DMS 273 treated with DMSO at 0.1 percent for 48 hours (cell line): ENCODE data around the gene CEP112.

ENCODE experiments used
- DNase-seq: peaks from one replicate; lab custom pipeline; 2025; lab: John Stamatoyannopoulos, UW

The CEP112 gene

GRCh38 chr17:66211047-66211810 lies 19.3 kb upstream of the CEP112 start:
- no peak for DNase-seq

- no peak for DNase-seq
Observed at GRCh38 chr17:66210208-66210574, 18.3 kb upstream of the CEP112 start.

GRCh38 chr17:66207936-66208335 lies 16.0 kb upstream of the CEP112 start:
- DNase-seq, result no peak

- no peak for DNase-seq
Observed at GRCh38 chr17:66203274-66204015, 11.5 kb upstream of the CEP112 start.

- peak; percentile 47 for DNase-seq
Observed at GRCh38 chr17:66200685-66201092, 8.8 kb upstream of the CEP112 start.

GRCh38 chr17:66198242-66198641 lies 6.3 kb upstream of the CEP112 start:
- no peak for DNase-seq

GRCh38 chr17:66192378-66192687 lies 400 bp upstream of the CEP112 start:
- DNase-seq, result no peak

- DNase-seq, result no peak
Observed at GRCh38 chr17:66190738-66191592, 968 bp downstream of the CEP112 start.

- DNase-seq, result no peak
Observed at GRCh38 chr17:66187718-66188117, 4.2 kb downstream of the CEP112 start.

- DNase-seq, result no peak
Observed at GRCh38 chr17:66185862-66186261, 6.1 kb downstream of the CEP112 start.

GRCh38 chr17:66184392-66184791 lies 7.5 kb downstream of the CEP112 start:
- no peak for DNase-seq

GRCh38 chr17:66183529-66183928 lies 8.4 kb downstream of the CEP112 start:
- no peak for DNase-seq

GRCh38 chr17:66178642-66179041 lies 13.3 kb downstream of the CEP112 start:
- DNase-seq, result no peak

- DNase-seq, result no peak
Observed at GRCh38 chr17:66177048-66177447, 14.9 kb downstream of the CEP112 start.

- DNase-seq, result no peak
Observed at GRCh38 chr17:66175892-66176291, 16.0 kb downstream of the CEP112 start.

- no peak for DNase-seq
Observed at GRCh38 chr17:66172691-66173223, 19.2 kb downstream of the CEP112 start.

GRCh38 chr17:66172144-66172543 lies 19.8 kb downstream of the CEP112 start:
- no peak for DNase-seq

GRCh38 chr17:66171692-66172091 lies 20.2 kb downstream of the CEP112 start:
- no peak for DNase-seq

- DNase-seq, result no peak
Observed at GRCh38 chr17:66171172-66171571, 20.8 kb downstream of the CEP112 start.

GRCh38 chr17:66169839-66170238 lies 22.1 kb downstream of the CEP112 start:
- no peak for DNase-seq

GRCh38 chr17:66167189-66167815 lies 24.6 kb downstream of the CEP112 start:
- no peak for DNase-seq

- DNase-seq, result no peak
Observed at GRCh38 chr17:66165537-66166123, 26.3 kb downstream of the CEP112 start.
